Spleen (tissue), 11 donors: Measurements from ENCODE around the gene CLCN3. TPM values are rescaled to one million over a fixed set of nuclear protein-coding genes. Genes with fewer than 3 reads are reported as not detected.
"Not testable (repeated sequence)": the region's sequence is repeated elsewhere in the genome, so short reads cannot be mapped to it uniquely, and the experiment has no call there.

Experiments
- DNase-seq: peaks from one replicate; pipeline ENCODE4 v3.0.0-alpha.2; 2020
- H3K27ac ChIP-seq, 8 donors: fragments of 200-600 bp; sonication (generic) in 7 of 8; 1 replicate in 4 of 8; 2 replicates in 4 of 8; pipeline versions ENCODE4 v1.5.0 to v1.8.0; 2016 to 2021; ENCODE audit warnings: inconsistent platforms in 4 of 8, mild to moderate bottlenecking in 4 of 8, moderate library complexity in 1 of 8
- H3K27me3 ChIP-seq, 7 donors: fragments of 200-600 bp; sonication (generic) in 6 of 7; replicated peaks in 1 of 7; 1 replicate in 4 of 7; 2 replicates in 3 of 7; pipeline versions ENCODE4 v1.5.0 to v1.8.0; 2016 to 2021; ENCODE audit warnings: inconsistent platforms in 3 of 7, mild to moderate bottlenecking in 1 of 7
- H3K36me3 ChIP-seq, 6 donors: fragments of 200-600 bp; sonication (generic) in 5 of 6; 1 replicate in 4 of 6; 2 replicates in 2 of 6; pipeline versions ENCODE4 v1.5.0 to v1.8.0; 2016 to 2021; ENCODE audit warnings: inconsistent platforms in 2 of 6
- H3K4me1 ChIP-seq, 6 donors: fragments of 200-600 bp; sonication (generic) in 5 of 6; 1 replicate in 3 of 6; 2 replicates in 3 of 6; pipeline versions ENCODE4 v1.5.0 to v1.8.0; 2016 to 2021; ENCODE audit warnings: inconsistent platforms in 3 of 6
- H3K4me3 ChIP-seq, 8 donors: fragments of 200-600 bp; sonication (generic) in 7 of 8; 1 replicate in 4 of 8; 2 replicates in 4 of 8; pipeline versions ENCODE4 v1.5.0 to v1.8.0; 2016 to 2021; ENCODE audit warnings: inconsistent platforms in 4 of 8, mild to moderate bottlenecking in 4 of 8, moderate library complexity in 2 of 8
- H3K9me3 ChIP-seq, 8 donors: fragments of 200-600 bp; sonication (generic) in 7 of 8; 1 replicate in 4 of 8; 2 replicates in 4 of 8; pipeline versions ENCODE4 v1.5.0 to v1.8.0; 2016 to 2021; ENCODE audit warnings: inconsistent platforms in 4 of 8
- CTCF ChIP-seq, 11 experiments: fragments of 200-600 bp in 7 of 11; fragments of 450-650 bp in 4 of 11; sonication (generic) in 4 of 11; IDR thresholded peaks in 8 of 11; conservative IDR thresholded peaks in 3 of 11; 1 replicate in 7 of 11; 2 replicates in 4 of 11; pipeline versions ENCODE4 v1.4.0 to v1.8.0; 2016 to 2021; ENCODE audit warnings: antibody characterized with exemption in 11 of 11, inconsistent platforms in 4 of 11, mild to moderate bottlenecking in 1 of 11
- POLR2A ChIP-seq, 3 donors: fragments of 450-650 bp; IDR thresholded peaks; one replicate each; pipeline ENCODE4 v1.5.1; 2017; ENCODE audit warnings: antibody characterized with exemption in 3 of 3, mild to moderate bottlenecking in 1 of 3
- POLR2AphosphoS5 ChIP-seq, 3 donors: sonication (generic); formaldehyde crosslinking; IDR thresholded peaks; one replicate each; pipeline ENCODE4 v1.5.1; 2017; ENCODE audit warnings: antibody characterized with exemption in 3 of 3
- WGBS, 5 donors: extraction: QIAGEN DNeasy Blood & Tissue Kit in 3 of 5; methylation state at CpG; one replicate each; pipeline versions ENCODE4 v1.1.5 to v1.1.7; 2013 to 2018; 5-methylcytosine and 5-hydroxymethylcytosine counted together
- intact Hi-C: fragments of 100-400 bp; cut with DNase I; formaldehyde crosslinking; loops from one replicate; pipeline ENCODE4 v1.15.0; 2023; ENCODE audit warnings: low total_unique reads
- polyA plus RNA-seq, 3 donors: library from polyadenylated mRNA; stranded (reverse); fragments of 200-250 nt; gene quantifications; one replicate each; pipeline ENCODE4 v1.2.1, GENCODE V29; 2013
- total RNA-seq, 7 donors: library from RNA; depleted of rRNA in 3 of 7; stranded (reverse); fragments of >200 nt in 3 of 7; fragmentation: NEBNext Ultra II Directional in 4 of 7; extraction: Animal tissue kit (Norgen Biotek cat#: 25700) in 4 of 7; gene quantifications; one replicate each; pipeline versions ENCODE4 v1.1.0 to v1.2.1, GENCODE V29; 2016 to 2021
- donor health status: healthy with polysubstance abuse.
- donor health status: DM: no; HTN: no; CAD: no; lungs with moderate emphysema.
- donor health status: DM: no; HTN: no; CAD: no.
- donor health status: Bipolar disorder and iron deficiency.
- donor health status: healthy.
- donor health status: DM: no; HTN: no; CAD: no.
- donor health status: DM: yes; HTN: yes; CAD: no.

CLCN3 gene
- total and polyA plus RNA-seq, 10 donors: 4.0 to 43.3 (median 30.4) TPM

GRCh38 chr4:169723207-169723965 is 103.0 kb downstream of the CLCN3 start:
- Histone ChIP-seq H3K4me3 (no peak overlapping the region), H3K27me3 (no peaks in the 10 kb centered on the region), H3K36me3 (peaks cover 0 to 66% (median 10%) of the 10 kb centered on the region in 6 donors), H3K27ac (no peak overlapping the region), H3K4me1 (no peaks in the 10 kb centered on the region), H3K9me3 (no peaks in the 10 kb centered on the region)
- intact Hi-C loops: no loop called here
- TF ChIP-seq POLR2A (IDR thresholded peaks at IDR 0.05): no peak
- TF ChIP-seq POLR2AphosphoS5 (IDR thresholded peaks at IDR 0.05): no peak
- TF ChIP-seq CTCF (IDR thresholded peaks at IDR 0.05 in 8 of 11, conservative IDR thresholded peaks at IDR 0.05 in 3 of 11): no peak
- no peak for DNase-seq
- 92 to 95% (median 93%) methylated on average over 9 of the region's 9 CpGs for WGBS, 5 donors

- Histone ChIP-seq H3K4me1 (no peaks in the 10 kb centered on the region), H3K36me3 (peaks cover 0 to 67% (median 9%) of the 10 kb centered on the region in 6 donors), H3K4me3 (no peak overlapping the region), H3K27ac (no peak overlapping the region), H3K27me3 (no peaks in the 10 kb centered on the region), H3K9me3 (no peaks in the 10 kb centered on the region)
- intact Hi-C loops: no loop called here
- WGBS, 5 donors: 88 to 96% (median 89%) methylated on average over 2 of the region's 2 CpGs
- DNase-seq: no peak
- TF ChIP-seq POLR2AphosphoS5 (IDR thresholded peaks at IDR 0.05) (no peak), POLR2A (IDR thresholded peaks at IDR 0.05) (no peak), CTCF (IDR thresholded peaks at IDR 0.05 in 8 of 11, conservative IDR thresholded peaks at IDR 0.05 in 3 of 11) (no peak)
Measured at GRCh38 chr4:169724260-169724659, 103.9 kb downstream of the CLCN3 start.

GRCh38 chr4:169727616-169728015 is 107.2 kb downstream of the CLCN3 start:
- no peaks in the 10 kb centered on the region for H3K4me1 ChIP-seq
- H3K27me3 ChIP-seq: no peaks in the 10 kb centered on the region
- DNase-seq: no peak
- no peaks in the 10 kb centered on the region for H3K9me3 ChIP-seq
- peaks cover 0 to 70% (median 24%) of the 10 kb centered on the region in 6 donors for H3K36me3 ChIP-seq
- H3K27ac ChIP-seq: no peak overlapping the region
- no peak overlapping the region for H3K4me3 ChIP-seq
- intact Hi-C loops: no loop called here
- TF ChIP-seq POLR2AphosphoS5 (IDR thresholded peaks at IDR 0.05) (no peak), POLR2A (IDR thresholded peaks at IDR 0.05) (no peak), CTCF (IDR thresholded peaks at IDR 0.05 in 8 of 11, conservative IDR thresholded peaks at IDR 0.05 in 3 of 11) (no peak)

- DNase-seq: no peak
- H3K27me3 ChIP-seq: no peaks in the 10 kb centered on the region
- 91 to 100% (median 96%) methylated on average over 5 of the region's 5 CpGs for WGBS, 5 donors
- H3K36me3 ChIP-seq: peaks cover 0 to 78% (median 29%) of the 10 kb centered on the region in 6 donors
- H3K4me1 ChIP-seq: no peaks in the 10 kb centered on the region
- no peaks in the 10 kb centered on the region for H3K9me3 ChIP-seq
- no peak overlapping the region for H3K27ac ChIP-seq
- no peak overlapping the region for H3K4me3 ChIP-seq
- no peak for TF ChIP-seq POLR2AphosphoS5 (IDR thresholded peaks at IDR 0.05)
- intact Hi-C loops: no loop called here
Measured at GRCh38 chr4:169730564-169730963, 110.2 kb downstream of the CLCN3 start.

- H3K9me3 ChIP-seq, H3K4me3 ChIP-seq, H3K27ac ChIP-seq, H3K27me3 ChIP-seq, DNase-seq, intact Hi-C loops, H3K4me1 ChIP-seq: not testable (repeated sequence)
- peaks cover 3 to 86% (median 35%) of the 10 kb centered on the region in 6 donors for H3K36me3 ChIP-seq
Measured at GRCh38 chr4:169738604-169739003, 118.2 kb downstream of the CLCN3 start.
